ENCODE results near the gene ASB8.

Gene ASB8

DNA sequence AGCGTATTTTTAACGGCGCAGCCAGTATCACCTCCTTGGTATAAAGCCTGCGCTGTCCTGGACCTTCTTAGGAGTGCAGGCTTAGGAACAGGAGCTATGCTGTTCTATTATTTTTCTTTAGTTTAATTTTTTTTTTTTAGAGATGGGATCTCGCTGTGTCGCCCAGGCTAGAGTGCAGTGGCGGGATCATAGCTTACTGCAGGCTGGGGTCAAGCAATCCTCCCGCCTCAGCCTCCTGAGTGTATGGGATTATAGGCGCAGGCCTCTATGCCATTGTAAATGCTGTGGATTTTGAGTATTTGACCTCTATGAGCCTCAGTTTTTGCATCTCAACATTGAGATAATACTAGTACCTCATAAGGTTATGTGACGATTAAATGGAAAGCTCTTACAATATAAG, 41.7 kb upstream of the ASB8 start:
- H3K4me3 ChIP-seq (ENCODE audit: low read depth, low read length): peak overlapping the region; percentile 96

DNA sequence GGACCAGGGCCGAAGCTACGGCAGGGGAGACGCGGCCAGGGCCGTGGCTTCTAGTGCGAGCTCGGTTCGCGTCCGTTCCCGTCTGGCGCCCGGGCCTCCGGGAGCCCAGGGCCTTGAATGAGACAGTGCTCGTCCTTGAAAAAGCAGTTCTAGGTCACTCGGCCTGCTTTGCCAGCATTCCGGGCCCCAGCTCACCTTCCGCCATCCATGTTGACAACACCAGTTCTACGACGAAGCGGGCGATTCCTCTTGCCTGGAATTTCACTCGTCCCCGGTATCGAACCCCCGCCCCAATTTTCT, 41.3 kb upstream of the ASB8 start:
- H3K4me3 ChIP-seq (ENCODE audit: low read depth, low read length): peak overlapping the region; percentile 96
- TF ChIP-seq, protein P1, sequence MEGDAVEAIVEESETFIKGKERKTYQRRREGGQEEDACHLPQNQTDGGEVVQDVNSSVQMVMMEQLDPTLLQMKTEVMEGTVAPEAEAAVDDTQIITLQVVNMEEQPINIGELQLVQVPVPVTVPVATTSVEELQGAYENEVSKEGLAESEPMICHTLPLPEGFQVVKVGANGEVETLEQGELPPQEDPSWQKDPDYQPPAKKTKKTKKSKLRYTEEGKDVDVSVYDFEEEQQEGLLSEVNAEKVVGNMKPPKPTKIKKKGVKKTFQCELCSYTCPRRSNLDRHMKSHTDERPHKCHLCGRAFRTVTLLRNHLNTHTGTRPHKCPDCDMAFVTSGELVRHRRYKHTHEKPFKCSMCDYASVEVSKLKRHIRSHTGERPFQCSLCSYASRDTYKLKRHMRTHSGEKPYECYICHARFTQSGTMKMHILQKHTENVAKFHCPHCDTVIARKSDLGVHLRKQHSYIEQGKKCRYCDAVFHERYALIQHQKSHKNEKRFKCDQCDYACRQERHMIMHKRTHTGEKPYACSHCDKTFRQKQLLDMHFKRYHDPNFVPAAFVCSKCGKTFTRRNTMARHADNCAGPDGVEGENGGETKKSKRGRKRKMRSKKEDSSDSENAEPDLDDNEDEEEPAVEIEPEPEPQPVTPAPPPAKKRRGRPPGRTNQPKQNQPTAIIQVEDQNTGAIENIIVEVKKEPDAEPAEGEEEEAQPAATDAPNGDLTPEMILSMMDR (IDR thresholded peaks at IDR 0.05; ENCODE audit: borderline replicate concordance, insufficient read depth, low read depth, low read length): no peak

More for the DNA sequence above, 41.7 kb upstream of the ASB8 start:
- TF ChIP-seq, protein P1 (IDR thresholded peaks at IDR 0.05; ENCODE audit: borderline replicate concordance, insufficient read depth, low read depth, low read length): no peak

DNA sequence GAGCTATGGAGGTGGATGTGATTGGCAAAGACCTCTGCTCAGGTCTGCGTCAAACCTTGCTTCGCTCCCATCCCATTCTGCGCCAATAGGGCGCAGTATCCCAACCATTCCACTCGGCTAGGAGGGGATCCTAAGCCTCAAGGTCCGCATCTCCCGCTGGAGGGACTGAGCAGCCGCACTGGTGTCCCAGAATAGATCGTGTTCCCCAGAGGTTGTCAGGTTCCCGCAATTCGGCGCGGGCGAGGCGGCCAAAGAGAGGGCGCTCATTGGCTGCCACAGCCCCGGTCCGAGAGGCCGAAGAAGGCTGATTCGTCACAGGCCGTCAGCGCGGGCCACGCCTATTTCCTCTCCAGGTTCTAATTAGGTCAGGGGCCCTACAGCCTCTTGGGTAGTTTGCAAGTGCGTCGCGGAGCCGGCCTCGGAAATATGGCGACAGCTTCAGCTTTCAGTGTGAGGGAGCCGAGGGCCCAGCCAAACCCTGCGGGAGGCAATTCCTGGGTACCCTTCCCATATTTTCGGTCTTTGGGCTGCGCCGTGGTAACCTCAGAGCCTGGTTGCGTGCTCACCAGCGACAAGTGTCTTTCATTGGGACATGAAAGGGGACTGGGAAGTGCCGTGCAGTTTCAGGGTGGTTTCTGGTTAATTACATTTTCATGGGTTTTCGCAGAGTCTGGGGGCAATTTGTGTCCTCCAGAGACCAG, 40.8 kb upstream of the ASB8 start:
- TF ChIP-seq, protein P1 (IDR thresholded peaks at IDR 0.05; ENCODE audit: borderline replicate concordance, insufficient read depth, low read depth, low read length): no peak
- peak overlapping the region; percentile 96 for H3K4me3 ChIP-seq (ENCODE audit: low read depth, low read length)

DNA sequence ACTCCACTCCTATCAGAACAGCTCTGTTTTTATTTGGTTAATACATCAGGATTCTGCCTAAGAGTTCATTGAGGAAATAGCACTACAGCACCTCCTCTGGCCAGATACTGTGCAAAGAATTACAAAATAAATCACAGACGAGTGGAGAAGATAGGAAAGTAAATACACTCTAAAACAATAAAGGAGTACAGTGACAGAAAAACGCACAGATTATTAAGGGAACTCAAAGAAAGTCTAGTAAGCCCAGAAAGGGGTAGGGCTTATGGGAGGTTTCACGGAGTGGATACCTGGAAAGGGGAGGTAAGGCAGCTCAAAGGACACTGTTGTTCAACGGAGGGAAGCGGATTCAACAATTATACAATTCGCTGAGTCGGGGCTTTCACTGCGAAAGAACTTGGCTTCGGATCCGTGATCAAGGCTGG, 40.2 kb upstream of the ASB8 start:
- TF ChIP-seq, protein P1 (IDR thresholded peaks at IDR 0.05; ENCODE audit: borderline replicate concordance, insufficient read depth, low read depth, low read length): peak; percentile 48; the same call in 1 of the 2 replicates
- peak overlapping the region; percentile 96 for H3K4me3 ChIP-seq (ENCODE audit: low read depth, low read length)

DNA sequence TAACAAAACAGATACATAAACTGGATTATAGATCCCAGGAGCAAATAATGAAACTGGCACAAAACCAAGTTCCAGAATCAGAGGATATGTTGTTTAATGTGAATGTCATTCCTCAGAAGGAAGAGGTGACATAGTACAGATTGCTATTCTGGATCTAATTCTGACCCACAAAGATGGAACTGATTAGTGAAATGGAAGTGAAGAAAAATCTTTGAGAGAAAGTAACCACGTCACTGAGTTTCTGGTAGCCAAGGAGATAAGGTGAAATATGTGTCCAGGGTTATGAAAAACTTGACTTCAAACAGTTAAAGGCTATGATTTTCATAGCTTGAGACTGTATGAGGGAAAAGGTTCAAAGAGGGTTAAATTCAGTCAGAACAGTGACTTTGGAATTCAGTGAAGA, 37.5 kb upstream of the ASB8 start:
- TF ChIP-seq, protein P1 (IDR thresholded peaks at IDR 0.05; ENCODE audit: borderline replicate concordance, insufficient read depth, low read depth, low read length): no peak
- no peak overlapping the region for H3K4me3 ChIP-seq (ENCODE audit: low read depth, low read length)

DNA sequence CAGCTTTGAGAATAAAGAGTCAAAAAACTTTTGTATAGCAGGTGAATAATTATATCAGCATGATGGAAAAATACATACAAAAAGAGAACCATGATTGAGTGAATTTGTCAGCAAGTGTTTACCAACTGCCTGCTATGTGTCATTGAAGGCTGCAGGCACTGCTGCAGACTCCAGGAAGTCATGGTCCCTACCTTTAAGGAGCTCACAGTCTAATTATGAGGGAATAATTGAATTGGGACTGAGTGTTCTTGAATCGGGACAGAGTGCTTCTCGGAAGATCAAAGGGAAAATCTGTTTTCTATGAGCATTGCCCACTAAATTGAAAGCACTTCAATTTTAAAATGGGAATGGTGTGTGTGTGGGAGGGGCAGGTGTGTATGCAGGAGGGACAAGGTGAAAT, 36.3 kb upstream of the ASB8 start:
- TF ChIP-seq, protein P1 (IDR thresholded peaks at IDR 0.05; ENCODE audit: borderline replicate concordance, insufficient read depth, low read depth, low read length): no peak
- H3K4me3 ChIP-seq (ENCODE audit: low read depth, low read length): no peak overlapping the region

DNA sequence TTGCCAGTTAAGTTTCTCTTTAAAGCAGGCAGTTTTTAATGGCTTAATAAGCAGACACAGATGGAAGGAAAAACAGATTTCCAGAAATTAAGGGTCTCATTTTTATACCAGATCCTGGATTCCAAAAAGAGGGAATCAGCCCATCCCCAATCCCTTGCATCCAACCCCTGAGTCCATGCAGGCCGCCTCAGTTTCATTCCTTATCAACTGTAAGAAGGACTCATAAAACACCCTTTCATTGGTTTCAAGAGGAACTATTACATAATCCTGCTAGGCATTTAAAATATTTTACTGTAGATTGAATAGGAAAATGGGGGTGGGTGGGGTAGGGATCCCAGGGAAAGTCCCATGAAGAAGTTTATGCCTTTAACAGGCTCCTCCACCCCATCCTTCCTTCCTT, 35.5 kb upstream of the ASB8 start:
- H3K4me3 ChIP-seq (ENCODE audit: low read depth, low read length): no peak overlapping the region

More for the DNA sequence above, 35.5 kb upstream of the ASB8 start:
- TF ChIP-seq, protein P1 (IDR thresholded peaks at IDR 0.05; ENCODE audit: borderline replicate concordance, insufficient read depth, low read depth, low read length): no peak
